Measurements from ENCODE around the gene XRRA1. TPM values are rescaled to one million over a fixed set of nuclear protein-coding genes. Genes with fewer than 3 reads are reported as not detected.
"Not testable (repeated sequence)": the region's sequence is repeated elsewhere in the genome, so short reads cannot be mapped to it uniquely, and the experiment has no call there.

Gene XRRA1
- total RNA-seq = 10 to 100 TPM in 1 of 2 donors, 1 to 10 TPM in 1; 9.9 to 11.8 TPM
- polyA plus RNA-seq (ENCODE audit: insufficient read length in 2 of 2) = 10 to 100 TPM; 10.6 to 12.5 TPM
- long read RNA-seq, donor 1, partial matches to known transcripts = 5 of 5 reads
- long read RNA-seq, donor 1, other reads (novel, unspliced or antisense) = 0 of 5 reads
- long read RNA-seq, donor 2 = 0 reads
- long read RNA-seq, donor 3, partial matches to known transcripts = 132 of 132 reads
- long read RNA-seq, donor 3, other reads (novel, unspliced or antisense) = 0 of 132 reads
- long read RNA-seq, donor 4 = 0 reads

GRCh38 chr11:74948898-74949752 is at the start of gene XRRA1, which contains the start of gene SPCS2:
XRRA1 (minus strand) TSS chr11:74949091; CDS start chr11:74940878, 8,213 bp downstream.
SPCS2 (plus strand) TSS chr11:74949266; CDS start chr11:74949286, 20 bp downstream.
- under 1% methylated on average over 62 of the region's 67 CpGs for WGBS (ENCODE audit: insufficient coverage)
- H3K27me3 ChIP-seq (ENCODE audit: control insufficient read depth, insufficient read depth, low read length) = no peaks in the 10 kb centered on the region
- no peaks in the 10 kb centered on the region for H3K36me3 ChIP-seq (ENCODE audit: control insufficient read depth, insufficient read depth, low read length)
- peak within 1 kb of the TSS; percentile 98 for H3K4me3 ChIP-seq (ENCODE audit: low read depth, low read length)
- peak; percentile 91 to 100 (median 96) for DNase-seq (ENCODE audit: low read depth in 4 of 6, low spot score in 6 of 6)
- H3K9me3 ChIP-seq (ENCODE audit: control insufficient read depth, insufficient read depth, low read length) = no peaks in the 10 kb centered on the region
- peak within 1 kb of the TSS; percentile 84 for H3K27ac ChIP-seq (ENCODE audit: low read depth, low read length)
- H3K4me1 ChIP-seq (ENCODE audit: control insufficient read depth, insufficient read depth, low read length) = peaks cover 12% of the 10 kb centered on the region

- H3K4me1 ChIP-seq (ENCODE audit: control insufficient read depth, insufficient read depth, low read length) = peaks cover 11% of the 10 kb centered on the region
- DNase-seq (ENCODE audit: low read depth in 4 of 6, low spot score in 6 of 6) = no peak
- no peaks in the 10 kb centered on the region for H3K9me3 ChIP-seq (ENCODE audit: control insufficient read depth, insufficient read depth, low read length)
- H3K4me3 ChIP-seq (ENCODE audit: low read depth, low read length) = no peak overlapping the region
- H3K36me3 ChIP-seq (ENCODE audit: control insufficient read depth, insufficient read depth, low read length) = peaks cover 3% of the 10 kb centered on the region
- WGBS (ENCODE audit: insufficient coverage) = 93% methylated on average over 3 of the region's 5 CpGs
- H3K27ac ChIP-seq (ENCODE audit: low read depth, low read length) = no peak overlapping the region
- H3K27me3 ChIP-seq (ENCODE audit: control insufficient read depth, insufficient read depth, low read length) = no peaks in the 10 kb centered on the region
These were observed 44.0 kb upstream of the XRRA1 start for GRCh38 chr11:74992852-74993251.

- H3K9me3 ChIP-seq (ENCODE audit: control insufficient read depth, insufficient read depth, low read length) = no peaks in the 10 kb centered on the region
- peaks cover 11% of the 10 kb centered on the region for H3K4me1 ChIP-seq (ENCODE audit: control insufficient read depth, insufficient read depth, low read length)
- WGBS (ENCODE audit: insufficient coverage) = no CpG with 5 or more reads among the region's 1 CpG
- DNase-seq (ENCODE audit: low read depth in 4 of 6, low spot score in 6 of 6) = no peak
- H3K27ac ChIP-seq (ENCODE audit: low read depth, low read length) = no peak overlapping the region
- no peaks in the 10 kb centered on the region for H3K27me3 ChIP-seq (ENCODE audit: control insufficient read depth, insufficient read depth, low read length)
- H3K4me3 ChIP-seq (ENCODE audit: low read depth, low read length) = no peak overlapping the region
- H3K36me3 ChIP-seq (ENCODE audit: control insufficient read depth, insufficient read depth, low read length) = peaks cover 2% of the 10 kb centered on the region
These were observed 42.0 kb upstream of the XRRA1 start for GRCh38 chr11:74990941-74991340.

GRCh38 chr11:74990150-74990549 is 41.3 kb upstream of the XRRA1 start:
- H3K36me3 ChIP-seq (ENCODE audit: control insufficient read depth, insufficient read depth, low read length); H3K4me3 ChIP-seq (ENCODE audit: low read depth, low read length); H3K27ac ChIP-seq (ENCODE audit: low read depth, low read length); H3K9me3 ChIP-seq (ENCODE audit: control insufficient read depth, insufficient read depth, low read length); H3K27me3 ChIP-seq (ENCODE audit: control insufficient read depth, insufficient read depth, low read length); DNase-seq (ENCODE audit: low read depth in 4 of 6, low spot score in 6 of 6): not testable (repeated sequence)
- 94% methylated on average over 4 of the region's 4 CpGs for WGBS (ENCODE audit: insufficient coverage)
- H3K4me1 ChIP-seq (ENCODE audit: control insufficient read depth, insufficient read depth, low read length) = peaks cover 11% of the 10 kb centered on the region

- H3K36me3 ChIP-seq (ENCODE audit: control insufficient read depth, insufficient read depth, low read length) = no peaks in the 10 kb centered on the region
- DNase-seq (ENCODE audit: low read depth in 4 of 6, low spot score in 6 of 6) = peak in 1 of 6 donors; percentile 20
- H3K27me3 ChIP-seq (ENCODE audit: control insufficient read depth, insufficient read depth, low read length) = no peaks in the 10 kb centered on the region
- peak overlapping the region; percentile 68 for H3K27ac ChIP-seq (ENCODE audit: low read depth, low read length)
- H3K4me3 ChIP-seq (ENCODE audit: low read depth, low read length) = peak overlapping the region; percentile 77
- no peaks in the 10 kb centered on the region for H3K9me3 ChIP-seq (ENCODE audit: control insufficient read depth, insufficient read depth, low read length)
- 11% methylated on average over 5 of the region's 8 CpGs for WGBS (ENCODE audit: insufficient coverage)
- H3K4me1 ChIP-seq (ENCODE audit: control insufficient read depth, insufficient read depth, low read length) = peaks cover 11% of the 10 kb centered on the region
These were observed 40.4 kb upstream of the XRRA1 start for GRCh38 chr11:74989260-74989638.

- peak within 1 kb of the TSS; percentile 77 for H3K4me3 ChIP-seq (ENCODE audit: low read depth, low read length)
- H3K27me3 ChIP-seq (ENCODE audit: control insufficient read depth, insufficient read depth, low read length) = no peaks in the 10 kb centered on the region
- no peaks in the 10 kb centered on the region for H3K36me3 ChIP-seq (ENCODE audit: control insufficient read depth, insufficient read depth, low read length)
- H3K4me1 ChIP-seq (ENCODE audit: control insufficient read depth, insufficient read depth, low read length) = peaks cover 11% of the 10 kb centered on the region
- peak; percentile 36 to 92 (median 48) for DNase-seq (ENCODE audit: low read depth in 4 of 6, low spot score in 6 of 6)
- H3K27ac ChIP-seq (ENCODE audit: low read depth, low read length) = peak within 1 kb of the TSS; percentile 68
- H3K9me3 ChIP-seq (ENCODE audit: control insufficient read depth, insufficient read depth, low read length) = no peaks in the 10 kb centered on the region
- under 1% methylated on average over 46 of the region's 46 CpGs for WGBS (ENCODE audit: insufficient coverage)
These were observed 39.8 kb upstream of the XRRA1 start, which contains the start of gene NEU3 for GRCh38 chr11:74988541-74989259. NEU3 (plus strand) TSS chr11:74988933; CDS start chr11:74989061, 128 bp downstream.

GRCh38 chr11:74984730-74985129 is 35.8 kb upstream of the XRRA1 start:
- no peaks in the 10 kb centered on the region for H3K9me3 ChIP-seq (ENCODE audit: control insufficient read depth, insufficient read depth, low read length)
- H3K4me3 ChIP-seq (ENCODE audit: low read depth, low read length) = no peak overlapping the region
- peaks cover 8% of the 10 kb centered on the region for H3K4me1 ChIP-seq (ENCODE audit: control insufficient read depth, insufficient read depth, low read length)
- H3K36me3 ChIP-seq (ENCODE audit: control insufficient read depth, insufficient read depth, low read length) = no peaks in the 10 kb centered on the region
- no peak overlapping the region for H3K27ac ChIP-seq (ENCODE audit: low read depth, low read length)
- no CpG with 5 or more reads among the region's 2 CpGs for WGBS (ENCODE audit: insufficient coverage)
- no peaks in the 10 kb centered on the region for H3K27me3 ChIP-seq (ENCODE audit: control insufficient read depth, insufficient read depth, low read length)
- no peak for DNase-seq (ENCODE audit: low read depth in 4 of 6, low spot score in 6 of 6)

GRCh38 chr11:74984070-74984469 is 35.2 kb upstream of the XRRA1 start:
- no peak overlapping the region for H3K4me3 ChIP-seq (ENCODE audit: low read depth, low read length)
- 75% methylated on average over 2 of the region's 3 CpGs for WGBS (ENCODE audit: insufficient coverage)

GRCh38 chr11:74981888-74982287 is 33.0 kb upstream of the XRRA1 start:
- WGBS (ENCODE audit: insufficient coverage) = no CpG with 5 or more reads among the region's 1 CpG

More at GRCh38 chr11:74984070-74984469, 35.2 kb upstream of the XRRA1 start:
- no peaks in the 10 kb centered on the region for H3K9me3 ChIP-seq (ENCODE audit: control insufficient read depth, insufficient read depth, low read length)
- peaks cover 5% of the 10 kb centered on the region for H3K4me1 ChIP-seq (ENCODE audit: control insufficient read depth, insufficient read depth, low read length)
- no peak for DNase-seq (ENCODE audit: low read depth in 4 of 6, low spot score in 6 of 6)
- H3K36me3 ChIP-seq (ENCODE audit: control insufficient read depth, insufficient read depth, low read length) = no peaks in the 10 kb centered on the region
- no peak overlapping the region for H3K27ac ChIP-seq (ENCODE audit: low read depth, low read length)
- no peaks in the 10 kb centered on the region for H3K27me3 ChIP-seq (ENCODE audit: control insufficient read depth, insufficient read depth, low read length)

More at GRCh38 chr11:74981888-74982287, 33.0 kb upstream of the XRRA1 start:
- Histone ChIP-seq H3K4me3 (ENCODE audit: low read depth, low read length) (no peak overlapping the region), H3K36me3 (ENCODE audit: control insufficient read depth, insufficient read depth, low read length) (no peaks in the 10 kb centered on the region), H3K4me1 (ENCODE audit: control insufficient read depth, insufficient read depth, low read length) (no peaks in the 10 kb centered on the region), H3K27me3 (ENCODE audit: control insufficient read depth, insufficient read depth, low read length) (no peaks in the 10 kb centered on the region), H3K27ac (ENCODE audit: low read depth, low read length) (no peak overlapping the region), H3K9me3 (ENCODE audit: control insufficient read depth, insufficient read depth, low read length) (no peaks in the 10 kb centered on the region)
- no peak for DNase-seq (ENCODE audit: low read depth in 4 of 6, low spot score in 6 of 6)
